ENCODE measurements around the gene FLNA. TPM values are rescaled to one million over a fixed set of nuclear protein-coding genes. Genes with fewer than 3 reads are reported as not detected.
"Not testable (repeated sequence)": the region's sequence is repeated elsewhere in the genome, so short reads cannot be mapped to it uniquely, and the experiment has no call there.

FLNA gene
- polyA plus RNA-seq, 1 donor from 2014 or later, result 396 TPM

DNA sequence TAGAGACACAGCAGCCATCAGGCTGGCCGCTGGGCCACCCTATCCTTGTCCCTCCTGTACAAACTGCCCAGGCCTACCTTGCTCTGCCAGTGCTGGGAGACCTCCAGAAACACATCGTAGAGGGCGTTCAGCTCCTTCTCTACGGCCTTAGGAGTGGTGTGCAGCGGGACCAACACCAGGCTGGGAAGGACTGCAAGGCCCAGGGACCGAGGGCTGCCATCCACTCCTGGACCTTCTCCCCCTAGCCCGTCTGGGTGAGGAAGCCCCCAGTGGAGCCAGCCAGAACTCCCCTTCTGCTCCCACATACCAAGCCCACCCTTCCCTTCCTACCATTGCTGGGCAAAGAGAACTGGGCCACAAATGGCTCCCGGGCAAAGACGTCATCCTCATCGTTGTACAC lies 28.8 kb upstream of the FLNA start:
- Mint-ChIP-seq H3K9me3 (peaks cover 0 to 4% (median 0%) of the 10 kb centered on the region in 3 donors), H3K4me3 (peak overlapping the region in 1 of 4 donors; percentile 18), H3K27ac (no peak overlapping the region), H3K27me3 (no peaks in the 10 kb centered on the region), H3K4me1 (peaks cover 10 to 11% (median 11%) of the 10 kb centered on the region in 3 donors), H3K36me3 (peaks cover 6% of the 10 kb centered on the region)

DNA sequence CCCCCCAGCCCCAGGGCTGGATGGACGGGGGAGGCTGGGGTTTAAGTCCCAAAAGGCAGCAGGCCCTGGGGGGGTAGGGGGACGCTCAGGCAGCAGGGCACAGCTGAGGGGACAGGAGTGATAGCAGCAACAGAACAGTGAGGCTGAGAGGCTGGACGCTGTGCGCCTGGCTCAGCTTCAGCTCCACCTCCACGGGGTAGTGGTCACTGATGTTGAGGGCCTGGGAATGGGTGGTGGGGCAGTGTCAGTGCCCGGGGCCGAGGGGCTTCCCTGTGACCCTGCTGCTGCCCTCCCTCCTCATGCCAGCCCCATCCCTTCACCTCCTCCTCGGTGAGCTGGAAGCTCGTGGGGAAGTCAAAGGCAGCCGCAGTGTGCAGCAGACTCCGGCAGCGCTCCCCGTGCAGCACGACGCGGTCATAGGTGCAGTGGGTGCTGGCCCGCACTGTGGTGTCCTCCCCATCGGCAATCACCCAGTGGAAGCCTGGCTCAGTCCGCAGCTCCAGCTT lies 28.2 kb upstream of the FLNA start:
- Mint-ChIP-seq H3K36me3 (peaks cover 6% of the 10 kb centered on the region), H3K4me3 (no peak overlapping the region), H3K9me3 (peaks cover 0 to 4% (median 0%) of the 10 kb centered on the region in 3 donors), H3K4me1 (peaks cover 10 to 14% (median 10%) of the 10 kb centered on the region in 3 donors), H3K27ac (peak overlapping the region in 1 of 3 donors; percentile 50), H3K27me3 (no peaks in the 10 kb centered on the region)

DNA sequence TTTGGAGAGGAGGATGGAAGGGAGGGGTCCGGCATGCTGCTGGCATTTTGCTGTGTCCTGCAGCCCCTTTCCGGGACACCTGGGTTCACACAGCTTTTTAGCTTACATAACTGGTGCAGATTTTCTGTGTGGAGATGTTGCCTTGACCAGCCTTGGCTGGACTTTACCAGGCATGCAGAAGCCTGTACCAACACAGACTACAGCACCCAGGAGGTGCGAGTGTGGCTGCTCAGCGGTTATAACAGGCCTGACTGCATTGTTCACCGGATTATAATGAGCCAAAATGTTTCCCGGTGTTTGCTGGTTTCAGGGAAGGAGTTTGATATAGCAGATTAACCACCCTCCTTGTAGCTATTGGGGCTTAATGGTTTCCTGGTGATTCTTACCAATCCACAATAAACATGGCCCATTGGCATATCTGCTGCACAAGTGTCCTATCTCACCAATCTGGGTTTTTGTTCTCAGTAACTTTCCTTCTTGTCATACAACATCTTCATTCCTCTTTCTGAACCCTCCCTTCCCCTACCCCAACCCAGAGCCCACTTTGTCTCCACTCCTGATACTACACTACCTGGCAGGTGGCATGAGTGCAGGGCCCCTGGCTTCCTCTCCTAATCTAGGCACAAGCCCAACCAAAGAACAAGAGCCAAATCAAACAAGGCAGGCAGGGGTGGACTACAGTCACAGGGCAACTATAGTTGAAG lies 27.6 kb upstream of the FLNA start:
- peak overlapping the region in 2 of 3 donors; percentile 62 to 97 for H3K27ac Mint-ChIP-seq
- H3K27me3 Mint-ChIP-seq, result no peaks in the 10 kb centered on the region
- H3K4me1 Mint-ChIP-seq, result peaks cover 10 to 14% (median 10%) of the 10 kb centered on the region in 3 donors
- H3K36me3 Mint-ChIP-seq, result peaks cover 6% of the 10 kb centered on the region
- H3K4me3 Mint-ChIP-seq, result peak overlapping the region in 1 of 4 donors; percentile 9
- H3K9me3 Mint-ChIP-seq, result peaks cover 0 to 4% (median 0%) of the 10 kb centered on the region in 3 donors

DNA sequence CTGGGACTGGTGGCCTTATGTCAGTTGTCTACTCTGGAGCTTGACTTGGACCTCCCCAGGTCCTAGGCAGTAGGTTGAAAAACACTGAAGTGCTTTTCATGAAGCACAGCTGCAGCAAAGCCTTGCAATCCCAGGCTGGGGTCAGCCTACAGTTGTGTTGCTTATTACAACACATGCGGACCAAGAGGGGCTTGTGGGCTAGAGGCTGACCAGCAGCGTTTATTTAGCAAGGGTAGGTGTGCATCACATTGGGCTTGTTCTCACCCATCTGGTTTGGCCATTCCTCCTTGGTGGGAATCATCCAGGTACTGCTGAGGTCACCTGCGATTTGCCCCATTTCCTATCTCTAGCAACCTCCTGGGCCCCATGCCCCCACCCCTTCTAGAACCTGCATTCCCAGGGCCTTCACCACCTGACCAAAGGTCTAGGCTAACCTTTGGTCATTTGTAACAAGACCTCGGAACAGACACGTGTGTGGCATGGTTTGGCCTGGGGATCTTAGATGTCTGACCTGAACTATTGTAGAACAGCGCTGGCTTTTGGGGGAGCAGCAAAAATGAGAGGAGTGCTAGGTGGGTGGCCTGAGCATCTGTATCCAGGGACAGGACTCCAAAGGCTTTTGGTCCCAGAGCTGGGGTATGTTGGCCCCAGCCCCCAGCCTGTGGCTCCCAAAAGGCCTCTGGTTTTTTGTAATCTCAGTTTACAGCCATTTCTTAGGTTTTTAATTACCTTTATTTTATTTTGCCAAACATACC lies 26.8 kb upstream of the FLNA start:
- Mint-ChIP-seq H3K4me1 (peaks cover 10 to 14% (median 10%) of the 10 kb centered on the region in 3 donors), H3K27me3 (no peaks in the 10 kb centered on the region), H3K9me3 (peaks cover 0 to 4% (median 0%) of the 10 kb centered on the region in 3 donors), H3K4me3 (peak overlapping the region in 3 of 4 donors; percentile 34 to 94 (median 43)), H3K36me3 (peaks cover 6% of the 10 kb centered on the region), H3K27ac (peak overlapping the region; percentile 62 to 97 (median 78))

DNA sequence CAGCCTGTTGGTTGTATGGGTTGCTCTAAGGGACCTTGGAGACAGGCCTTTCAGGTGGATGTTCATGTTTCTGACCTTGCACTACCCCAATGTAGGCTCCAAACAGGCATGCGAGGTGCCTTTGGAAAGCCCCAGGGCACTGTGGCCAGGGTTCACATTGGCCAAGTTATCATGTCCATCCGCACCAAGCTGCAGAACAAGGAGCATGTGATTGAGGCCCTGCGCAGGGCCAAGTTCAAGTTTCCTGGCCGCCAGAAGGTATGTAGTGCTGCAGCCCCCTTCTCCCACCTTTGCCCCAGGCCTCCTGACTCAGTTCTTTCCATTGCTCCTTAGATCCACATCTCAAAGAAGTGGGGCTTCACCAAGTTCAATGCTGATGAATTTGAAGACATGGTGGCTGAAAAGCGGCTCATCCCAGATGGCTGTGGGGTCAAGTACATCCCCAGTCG lies 26.0 kb upstream of the FLNA start:
- H3K4me1 Mint-ChIP-seq, result peaks cover 10 to 14% (median 10%) of the 10 kb centered on the region in 3 donors
- not testable (repeated sequence) for H3K9me3 Mint-ChIP-seq, H3K27me3 Mint-ChIP-seq, H3K36me3 Mint-ChIP-seq
- peak overlapping the region in 3 of 4 donors; percentile 68 to 94 (median 94) for H3K4me3 Mint-ChIP-seq
- peak overlapping the region; percentile 62 to 97 (median 96) for H3K27ac Mint-ChIP-seq

DNA sequence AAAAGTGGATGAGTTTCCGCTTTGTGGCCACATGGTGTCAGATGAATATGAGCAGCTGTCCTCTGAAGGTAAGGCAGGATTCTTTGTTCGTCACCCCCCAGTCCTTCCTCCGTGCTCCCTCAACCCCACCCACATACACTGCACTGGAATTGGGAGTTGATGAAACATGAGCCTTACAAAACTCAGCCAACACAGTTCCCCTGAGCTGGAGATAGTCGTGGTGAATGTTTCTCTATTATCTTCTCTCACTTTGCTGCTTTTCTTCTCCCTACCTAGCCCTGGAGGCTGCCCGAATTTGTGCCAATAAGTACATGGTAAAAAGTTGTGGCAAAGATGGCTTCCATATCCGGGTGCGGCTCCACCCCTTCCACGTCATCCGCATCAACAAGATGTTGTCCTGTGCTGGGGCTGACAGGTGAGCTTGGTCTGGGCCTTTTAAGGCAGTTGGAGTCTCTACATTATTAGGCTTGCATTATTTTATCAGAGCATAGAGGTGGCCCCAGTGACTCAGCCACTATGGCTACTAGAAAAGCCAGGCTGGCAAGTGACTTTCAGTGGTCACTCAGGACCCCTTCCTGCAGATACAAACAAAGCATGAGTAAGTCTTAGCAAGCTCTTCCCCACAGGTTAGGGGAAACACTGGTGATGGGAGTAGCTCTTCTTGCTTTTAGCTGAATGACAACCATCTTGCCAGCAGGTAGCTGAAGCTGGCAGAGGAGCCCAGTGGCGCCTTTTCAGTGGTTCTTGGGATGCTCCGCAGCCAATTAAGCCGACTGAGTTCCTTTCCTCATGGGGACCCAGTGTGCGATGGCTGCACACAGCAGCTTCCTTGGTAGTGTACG lies 25.3 kb upstream of the FLNA start:
- peaks cover 0 to 4% (median 0%) of the 10 kb centered on the region in 3 donors for H3K9me3 Mint-ChIP-seq

DNA sequence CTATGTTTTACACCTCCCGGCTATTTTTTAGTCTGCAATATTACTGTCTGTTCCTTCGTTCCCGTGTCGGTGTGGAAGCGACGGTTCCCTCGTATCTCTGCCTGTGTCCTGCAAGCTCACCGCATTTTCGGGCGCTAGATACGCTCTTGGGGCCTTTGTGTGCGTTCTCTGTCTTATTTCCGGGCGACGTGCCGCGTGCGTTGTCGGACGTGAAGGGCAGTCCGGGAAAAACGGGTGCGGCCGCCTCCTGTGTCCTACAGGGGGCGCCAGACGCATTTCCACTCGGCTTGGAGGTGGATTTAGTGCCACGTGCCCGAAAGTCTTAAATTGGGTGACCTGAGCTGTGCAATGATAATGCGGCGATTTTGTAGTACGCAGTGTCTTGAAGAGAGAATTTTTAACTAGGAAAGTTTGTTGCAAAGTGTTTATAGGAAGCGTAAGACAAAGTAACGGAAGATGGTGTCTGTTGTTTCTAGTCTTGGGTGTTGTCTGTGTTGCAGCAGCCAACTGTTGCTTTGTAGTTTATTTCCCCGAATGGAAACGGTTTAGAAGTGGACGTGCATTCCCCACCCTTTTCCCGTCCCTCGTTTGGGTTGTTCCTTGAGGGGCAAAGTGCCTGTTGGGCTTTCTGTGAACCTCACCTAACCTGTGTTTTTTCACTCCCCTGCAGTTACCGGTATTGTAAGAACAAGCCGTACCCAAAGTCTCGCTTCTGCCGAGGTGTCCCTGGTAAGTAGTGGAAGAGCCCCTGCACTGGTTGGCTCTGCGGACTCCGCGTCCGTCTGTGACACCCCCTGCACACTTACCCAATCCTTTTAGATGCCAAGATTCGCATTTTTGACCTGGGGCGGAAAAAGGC lies 24.5 kb upstream of the FLNA start:
- Mint-ChIP-seq H3K4me1 (peaks cover 10 to 14% (median 10%) of the 10 kb centered on the region in 3 donors), H3K36me3 (peaks cover 6% of the 10 kb centered on the region), H3K27me3 (no peaks in the 10 kb centered on the region), H3K4me3 (peak overlapping the region; percentile 94 to 99 (median 96)), H3K9me3 (peaks cover 0 to 4% (median 0%) of the 10 kb centered on the region in 3 donors), H3K27ac (peak overlapping the region; percentile 94 to 97 (median 96))

More for the DNA sequence above, 25.3 kb upstream of the FLNA start:
- H3K4me3 Mint-ChIP-seq, result peak overlapping the region; percentile 94 to 99 (median 96)
- no peaks in the 10 kb centered on the region for H3K27me3 Mint-ChIP-seq
- peaks cover 10 to 14% (median 10%) of the 10 kb centered on the region in 3 donors for H3K4me1 Mint-ChIP-seq
- H3K36me3 Mint-ChIP-seq, result peaks cover 6% of the 10 kb centered on the region
- H3K27ac Mint-ChIP-seq, result peak overlapping the region; percentile 94 to 97 (median 96)

DNA sequence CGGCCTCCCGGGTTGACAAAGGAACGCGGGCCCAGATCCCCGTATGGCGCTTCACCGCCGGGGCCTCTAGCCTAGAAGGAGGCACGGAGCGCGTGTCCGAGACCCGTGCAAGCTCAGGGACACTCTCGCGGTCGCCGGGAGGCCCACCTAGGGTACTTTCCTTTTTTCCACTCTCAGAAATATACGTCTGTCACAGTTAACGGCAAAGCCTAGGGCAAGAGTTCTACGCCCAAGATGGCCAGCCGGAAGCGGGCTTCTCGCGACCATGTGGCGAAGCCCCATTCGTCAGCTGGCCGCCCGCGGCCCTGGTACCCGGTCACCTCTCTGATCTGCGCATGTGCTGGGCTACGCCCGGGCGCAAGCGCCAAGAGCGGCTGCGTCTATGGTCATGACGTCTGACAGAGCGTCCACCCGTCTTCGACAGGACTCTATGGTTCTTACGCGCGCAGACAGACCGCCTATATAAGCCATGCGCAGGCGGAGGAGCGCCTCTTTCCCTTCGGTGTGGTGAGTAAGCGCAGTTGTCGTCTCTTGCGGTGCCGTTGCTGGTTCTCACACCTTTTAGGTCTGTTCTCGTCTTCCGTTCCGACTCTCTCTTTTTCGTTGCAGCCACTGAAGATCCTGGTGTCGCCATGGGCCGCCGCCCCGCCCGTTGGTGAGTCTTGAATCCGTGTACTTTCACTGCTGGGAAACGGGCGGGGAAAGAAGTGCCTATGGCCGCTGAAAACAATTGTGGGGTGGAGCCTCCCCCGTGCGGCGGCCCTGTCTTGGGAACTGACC lies 23.6 kb upstream of the FLNA start, which contains the start of gene RPL10:
RPL10 (plus strand) TSS at position 490 of the 780 bp plus-strand sequence; CDS start at position 633, 143 bp downstream.
- Mint-ChIP-seq H3K36me3 (peaks cover 6% of the 10 kb centered on the region), H3K9me3 (peaks cover 0 to 4% (median 0%) of the 10 kb centered on the region in 3 donors), H3K4me1 (peaks cover 10 to 14% (median 10%) of the 10 kb centered on the region in 3 donors), H3K27ac (peak within 1 kb of the TSS; percentile 94 to 97 (median 96)), H3K27me3 (no peaks in the 10 kb centered on the region), H3K4me3 (peak within 1 kb of the TSS; percentile 94 to 99 (median 96))

DNA sequence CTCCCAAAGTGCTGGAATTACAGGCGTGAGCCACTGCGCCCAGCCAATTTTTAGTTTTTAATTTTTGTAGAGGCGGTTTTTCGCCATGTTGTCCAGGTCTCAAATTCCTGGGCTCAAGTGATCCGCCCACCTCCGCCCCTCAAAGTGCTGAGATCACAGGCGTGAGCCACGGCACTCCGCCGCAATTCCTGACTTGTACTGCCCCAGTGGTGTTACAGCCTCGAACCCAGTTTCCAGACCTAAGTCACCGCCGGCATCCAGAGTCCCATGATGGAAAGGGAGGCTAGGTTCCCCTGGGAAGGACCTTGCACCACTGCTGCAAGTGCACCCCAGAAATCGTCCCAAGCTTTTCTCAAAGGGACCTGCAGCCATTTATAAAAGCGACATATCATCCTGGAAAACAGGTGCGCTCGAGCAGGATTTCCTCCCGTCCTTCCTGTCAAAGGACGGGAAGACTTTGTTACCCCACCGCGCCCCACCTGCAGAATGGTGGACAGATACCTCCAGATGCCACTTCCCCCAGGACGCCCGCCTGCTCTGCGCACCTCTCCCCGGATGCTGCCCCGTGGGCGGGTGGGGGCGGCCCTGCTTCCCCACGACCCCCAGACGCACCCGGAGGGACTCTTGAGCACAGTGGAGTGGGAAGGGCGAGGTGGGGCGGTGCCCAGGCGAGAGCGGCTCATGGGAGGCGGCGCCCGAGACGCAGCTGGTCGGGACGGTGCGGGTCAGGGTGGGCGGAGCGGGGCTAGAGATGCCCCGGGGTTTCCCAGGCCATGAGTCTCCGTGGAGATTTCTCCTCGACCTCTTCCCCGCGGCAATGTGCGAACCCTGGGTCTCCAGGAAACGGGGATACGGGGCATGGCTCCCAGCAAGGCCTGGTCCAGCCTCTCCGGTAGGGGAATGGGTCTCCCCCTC lies 22.8 kb upstream of the FLNA start:
- Mint-ChIP-seq H3K27me3 (no peaks in the 10 kb centered on the region), H3K9me3 (peaks cover 0 to 4% (median 0%) of the 10 kb centered on the region in 3 donors), H3K4me3 (peak overlapping the region; percentile 94 to 99 (median 96)), H3K27ac (peak overlapping the region; percentile 94 to 97 (median 96)), H3K4me1 (peaks cover 8 to 14% (median 10%) of the 10 kb centered on the region in 3 donors), H3K36me3 (peaks cover 6% of the 10 kb centered on the region)

DNA sequence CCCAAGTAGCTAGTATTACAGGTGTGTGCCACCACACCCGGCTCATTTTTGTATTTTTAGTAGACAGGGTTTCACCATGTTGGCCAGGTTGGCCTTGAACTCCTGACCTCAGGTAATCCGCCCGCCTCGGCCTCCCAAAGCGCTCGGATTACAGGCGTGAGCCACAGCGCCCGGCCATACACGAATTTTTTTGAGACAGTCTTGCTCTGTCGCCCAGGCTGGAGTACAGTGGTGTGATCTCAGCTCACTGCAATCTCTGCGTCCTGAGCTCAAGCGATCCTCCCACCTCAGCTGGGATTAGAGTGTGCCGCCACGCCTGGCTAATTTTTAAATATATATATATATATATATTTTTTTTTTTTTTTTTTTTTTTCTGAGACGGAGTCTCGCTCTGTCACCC lies 21.9 kb upstream of the FLNA start:
- H3K27ac Mint-ChIP-seq, result peak overlapping the region in 2 of 3 donors; percentile 32 to 67
- peak overlapping the region; percentile 28 to 99 (median 62) for H3K4me3 Mint-ChIP-seq
- H3K4me1 Mint-ChIP-seq, result peaks cover 7 to 14% (median 8%) of the 10 kb centered on the region in 3 donors

DNA sequence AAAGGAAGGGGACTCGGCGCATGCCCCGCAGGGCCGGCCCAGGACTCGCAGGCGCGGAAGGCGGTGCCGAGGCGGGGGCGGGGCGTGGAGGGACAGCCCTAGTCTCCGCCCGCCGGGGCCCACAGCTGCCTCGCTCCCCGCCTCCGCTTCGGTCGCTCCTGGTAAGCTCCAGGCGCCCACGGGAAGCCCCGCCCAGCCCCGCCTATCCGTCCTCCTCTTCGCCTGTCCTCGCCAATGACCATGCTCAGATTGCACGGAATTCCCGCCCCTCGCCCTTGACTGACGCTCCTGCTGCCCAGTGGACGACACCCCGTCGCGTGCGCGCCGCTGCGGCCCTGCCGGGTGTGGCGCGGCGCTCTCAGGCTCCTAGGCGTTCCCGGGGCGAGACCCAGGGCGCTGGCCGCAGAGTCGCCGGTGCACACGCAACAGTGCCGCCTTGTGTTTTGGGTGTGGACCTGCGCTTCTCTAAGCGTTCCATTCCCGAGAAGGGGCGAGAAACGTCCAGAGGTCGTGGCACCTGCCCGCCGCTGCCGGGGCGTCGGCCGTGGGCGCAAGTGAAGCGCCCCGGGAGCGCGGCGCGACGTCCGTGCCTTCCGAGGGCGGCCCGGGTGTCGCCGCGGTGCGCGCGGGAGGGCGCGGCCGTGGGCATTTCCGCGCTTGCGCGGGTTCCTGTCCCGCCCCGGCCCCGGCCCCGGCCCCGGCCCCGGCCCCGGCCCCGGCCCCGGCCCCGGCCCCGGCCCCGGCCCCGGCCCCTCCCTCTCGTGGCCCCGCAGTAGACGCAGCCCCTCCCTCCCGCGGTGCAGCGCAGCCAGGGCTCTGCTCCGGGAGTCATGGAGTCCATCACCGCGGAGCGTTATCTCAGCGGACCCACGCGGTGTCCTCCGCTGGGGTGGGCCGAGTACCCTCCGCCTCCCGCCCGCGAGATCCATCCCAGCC lies 15.6 kb upstream of the FLNA start:
- not testable (repeated sequence) for H3K4me3 Mint-ChIP-seq, H3K36me3 Mint-ChIP-seq, H3K27ac Mint-ChIP-seq, H3K27me3 Mint-ChIP-seq, H3K4me1 Mint-ChIP-seq, H3K9me3 Mint-ChIP-seq

More for the DNA sequence above, 21.9 kb upstream of the FLNA start:
- H3K9me3 Mint-ChIP-seq, H3K36me3 Mint-ChIP-seq, H3K27me3 Mint-ChIP-seq: not testable (repeated sequence)
